Measurements from ENCODE around the gene ARHGEF28. TPM values are rescaled to one million over a fixed set of nuclear protein-coding genes. Genes with fewer than 3 reads are reported as not detected.

ARHGEF28 gene
- total and polyA plus RNA-seq, 2 experiments from 2014 or later: 3.5 to 11.2 TPM

DNA sequence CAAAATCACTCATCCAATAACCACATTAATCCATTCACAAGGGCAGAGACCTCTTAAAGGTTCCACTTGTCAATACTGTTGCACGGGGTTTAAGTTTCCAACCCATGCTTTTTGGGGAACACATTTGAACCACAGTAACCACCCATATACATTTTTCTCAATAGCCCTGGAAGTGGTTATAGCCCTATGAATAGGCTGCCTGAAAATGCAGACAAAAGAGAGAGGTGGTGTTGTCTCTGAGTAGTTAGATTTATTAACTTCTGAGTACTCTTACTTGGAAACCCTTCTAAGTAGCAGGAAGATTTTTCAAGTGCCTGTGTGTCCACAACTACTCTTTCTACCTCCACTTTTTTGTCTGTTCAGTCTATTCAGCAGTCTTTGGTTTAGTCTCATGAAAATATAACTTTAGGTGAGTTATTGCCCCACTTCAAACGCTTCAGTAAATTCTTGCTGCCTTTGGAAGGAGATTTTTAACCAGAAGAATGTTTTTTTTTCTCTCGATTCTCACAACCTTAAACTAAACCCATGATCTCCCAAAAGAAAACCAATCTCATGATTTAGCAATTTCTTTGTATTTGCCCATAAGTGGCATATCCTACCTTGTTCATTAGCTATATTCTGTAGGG is 42.6 kb downstream of the ARHGEF28 start:
- no peak for DNase-seq (ENCODE audit: low spot score)
- no peaks in the 10 kb centered on the region for H3K9me2 ChIP-seq (replicated peaks; ENCODE audit: insufficient read depth)
- no peaks in the 10 kb centered on the region for H3K9me3 ChIP-seq (ENCODE audit: low read depth)
- no peaks in the 10 kb centered on the region for H3K79me2 ChIP-seq
- WGBS (ENCODE audit: low lambda C conversion rate, missing lambda C conversion rate): 89% methylated on average over 3 of the region's 3 CpGs
- H3K4me1 ChIP-seq (ENCODE audit: insufficient read depth): peaks cover 12% of the 10 kb centered on the region
- no peak overlapping the region for H3K4me2 ChIP-seq
- TF ChIP-seq, protein P1, sequence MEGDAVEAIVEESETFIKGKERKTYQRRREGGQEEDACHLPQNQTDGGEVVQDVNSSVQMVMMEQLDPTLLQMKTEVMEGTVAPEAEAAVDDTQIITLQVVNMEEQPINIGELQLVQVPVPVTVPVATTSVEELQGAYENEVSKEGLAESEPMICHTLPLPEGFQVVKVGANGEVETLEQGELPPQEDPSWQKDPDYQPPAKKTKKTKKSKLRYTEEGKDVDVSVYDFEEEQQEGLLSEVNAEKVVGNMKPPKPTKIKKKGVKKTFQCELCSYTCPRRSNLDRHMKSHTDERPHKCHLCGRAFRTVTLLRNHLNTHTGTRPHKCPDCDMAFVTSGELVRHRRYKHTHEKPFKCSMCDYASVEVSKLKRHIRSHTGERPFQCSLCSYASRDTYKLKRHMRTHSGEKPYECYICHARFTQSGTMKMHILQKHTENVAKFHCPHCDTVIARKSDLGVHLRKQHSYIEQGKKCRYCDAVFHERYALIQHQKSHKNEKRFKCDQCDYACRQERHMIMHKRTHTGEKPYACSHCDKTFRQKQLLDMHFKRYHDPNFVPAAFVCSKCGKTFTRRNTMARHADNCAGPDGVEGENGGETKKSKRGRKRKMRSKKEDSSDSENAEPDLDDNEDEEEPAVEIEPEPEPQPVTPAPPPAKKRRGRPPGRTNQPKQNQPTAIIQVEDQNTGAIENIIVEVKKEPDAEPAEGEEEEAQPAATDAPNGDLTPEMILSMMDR (IDR thresholded peaks at IDR 0.05; ENCODE audit: poor library complexity): no peak
- no peak for TF ChIP-seq EZH2phosphoT487 (IDR thresholded peaks at IDR 0.05; ENCODE audit: low read depth, severe bottlenecking, unreplicated experiment)
- no peak for TF ChIP-seq EZH2 (IDR thresholded peaks at IDR 0.05; ENCODE audit: borderline replicate concordance)
- no peaks in the 10 kb centered on the region for H3K27me3 ChIP-seq
- H3K36me3 ChIP-seq (replicated peaks; ENCODE audit: insufficient read depth, low read depth): no peaks in the 10 kb centered on the region
- H4K20me1 ChIP-seq (ENCODE audit: insufficient read depth, poor library complexity, severe bottlenecking): no peaks in the 10 kb centered on the region
- no peak overlapping the region for H2AFZ ChIP-seq
- H3K4me3 ChIP-seq: no peak overlapping the region
- no peak overlapping the region for H3K27ac ChIP-seq

DNA sequence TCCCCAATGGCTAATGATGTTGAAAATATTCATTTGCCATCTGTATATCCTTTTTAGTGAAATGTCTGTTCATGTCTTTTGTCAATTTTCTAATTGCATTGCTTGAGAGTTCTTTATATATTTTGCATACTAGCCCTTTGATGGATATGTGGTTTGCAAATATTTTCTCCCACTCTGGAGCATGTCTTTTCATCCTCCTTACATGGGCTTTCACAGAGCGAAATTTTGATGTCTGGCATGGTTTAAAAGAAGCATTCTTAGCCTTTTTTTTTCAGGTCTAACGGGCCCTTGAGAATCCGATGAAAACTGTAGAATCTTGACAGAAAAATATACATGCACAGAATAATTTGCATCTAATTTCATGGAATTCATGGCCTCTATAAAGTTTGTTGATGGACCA is 44.7 kb downstream of the ARHGEF28 start:
- H3K79me2 ChIP-seq: no peaks in the 10 kb centered on the region
- WGBS (ENCODE audit: low lambda C conversion rate, missing lambda C conversion rate): 95% methylated on average over 3 of the region's 3 CpGs
- peaks cover 26% of the 10 kb centered on the region for H3K4me1 ChIP-seq (ENCODE audit: insufficient read depth)
- TF ChIP-seq EZH2phosphoT487 (IDR thresholded peaks at IDR 0.05; ENCODE audit: low read depth, severe bottlenecking, unreplicated experiment) (no peak), EZH2 (IDR thresholded peaks at IDR 0.05; ENCODE audit: borderline replicate concordance) (no peak)
- TF ChIP-seq, protein P1 (IDR thresholded peaks at IDR 0.05; ENCODE audit: poor library complexity): no peak
- H2AFZ ChIP-seq: no peak overlapping the region
- no peak overlapping the region for H3K4me2 ChIP-seq
- no peak overlapping the region for H3K27ac ChIP-seq
- no peaks in the 10 kb centered on the region for H3K9me3 ChIP-seq (ENCODE audit: low read depth)
- no peaks in the 10 kb centered on the region for H3K36me3 ChIP-seq (replicated peaks; ENCODE audit: insufficient read depth, low read depth)
- H4K20me1 ChIP-seq (ENCODE audit: insufficient read depth, poor library complexity, severe bottlenecking): no peaks in the 10 kb centered on the region
- no peaks in the 10 kb centered on the region for H3K27me3 ChIP-seq
- no peak overlapping the region for H3K4me3 ChIP-seq
- no peak for DNase-seq (ENCODE audit: low spot score)
- H3K9me2 ChIP-seq (replicated peaks; ENCODE audit: insufficient read depth): no peaks in the 10 kb centered on the region

DNA sequence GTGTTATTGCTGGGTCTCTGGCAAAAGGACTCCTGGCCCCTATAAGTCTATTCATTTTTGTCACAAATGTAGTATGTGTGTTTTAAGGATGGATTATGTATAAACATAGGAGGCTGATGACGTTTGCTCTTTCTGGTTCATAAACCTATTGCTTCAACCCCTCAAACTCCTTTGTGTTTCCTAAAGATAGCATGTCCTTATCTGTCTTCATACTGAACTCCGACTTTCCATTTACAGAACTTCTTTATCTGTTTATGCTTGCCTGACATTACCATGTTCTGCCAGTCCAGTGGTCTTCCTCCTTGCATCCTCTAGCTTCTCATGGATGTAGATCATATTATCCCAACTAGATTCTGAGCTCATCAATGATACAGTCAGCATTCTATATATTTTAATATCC is 46.1 kb downstream of the ARHGEF28 start:
- WGBS (ENCODE audit: low lambda C conversion rate, missing lambda C conversion rate): 44% methylated on average over 2 of the region's 2 CpGs
- Histone ChIP-seq H3K4me2 (no peak overlapping the region), H3K27me3 (no peaks in the 10 kb centered on the region)

More for the DNA sequence above, 46.1 kb downstream of the ARHGEF28 start:
- no peak for TF ChIP-seq EZH2phosphoT487 (IDR thresholded peaks at IDR 0.05; ENCODE audit: low read depth, severe bottlenecking, unreplicated experiment)
- no peak for TF ChIP-seq EZH2 (IDR thresholded peaks at IDR 0.05; ENCODE audit: borderline replicate concordance)
- TF ChIP-seq, protein P1 (IDR thresholded peaks at IDR 0.05; ENCODE audit: poor library complexity): no peak
- no peak overlapping the region for H2AFZ ChIP-seq
- no peaks in the 10 kb centered on the region for H3K9me3 ChIP-seq (ENCODE audit: low read depth)
- no peaks in the 10 kb centered on the region for H3K9me2 ChIP-seq (replicated peaks; ENCODE audit: insufficient read depth)
- peaks cover 26% of the 10 kb centered on the region for H3K4me1 ChIP-seq (ENCODE audit: insufficient read depth)
- no peaks in the 10 kb centered on the region for H3K36me3 ChIP-seq (replicated peaks; ENCODE audit: insufficient read depth, low read depth)
- H3K79me2 ChIP-seq: no peaks in the 10 kb centered on the region
- H3K4me3 ChIP-seq: no peak overlapping the region
- H4K20me1 ChIP-seq (ENCODE audit: insufficient read depth, poor library complexity, severe bottlenecking): no peaks in the 10 kb centered on the region
- no peak overlapping the region for H3K27ac ChIP-seq
- no peak for DNase-seq (ENCODE audit: low spot score)
